ENCODE results near the gene CNTD1.
"Not testable (repeated sequence)": the region's sequence is repeated elsewhere in the genome, so short reads cannot be mapped to it uniquely, and the experiment has no call there.

Gene CNTD1

GRCh38 chr17:42850954-42851353, 52.3 kb downstream of the CNTD1 start, which contains the start of gene AOC3:
Gene AOC3 (plus strand): TSS chr17:42851199. CDS start chr17:42851344, 145 bp downstream.
- Histone ChIP-seq H3K9me3 (ENCODE audit: low read depth, low read length) (no peaks in the 10 kb centered on the region), H3K9ac (ENCODE audit: insufficient read length) (no peak within 1 kb of the TSS), H3K36me3 (ENCODE audit: insufficient read depth, low read length) (no peaks in the 10 kb centered on the region), H3K27ac (no peak within 1 kb of the TSS), H3K4me3 (no peak within 1 kb of the TSS)
- TF ChIP-seq POLR2AphosphoS5 (IDR thresholded peaks at IDR 0.05; ENCODE audit: borderline replicate concordance, low read depth, low read length) (no peak), FOXP2 (optimal IDR thresholded peaks at IDR 0.05; ENCODE audit: control extremely low read depth, extremely low read length, insufficient read depth) (no peak), EZH2 (IDR thresholded peaks at IDR 0.05) (no peak)
- no peak for DNase-seq (ENCODE audit: low read depth, low spot score)

GRCh38 chr17:42851371-42852240, 52.9 kb downstream of the CNTD1 start:
- H3K36me3 ChIP-seq (ENCODE audit: insufficient read depth, low read length); H3K9me3 ChIP-seq (ENCODE audit: low read depth, low read length); H3K4me3 ChIP-seq: not testable (repeated sequence)

GRCh38 chr17:42852351-42852750, 53.7 kb downstream of the CNTD1 start:
- Histone ChIP-seq H3K27ac (no peak overlapping the region), H3K4me3 (no peak overlapping the region), H3K9me3 (ENCODE audit: low read depth, low read length) (no peaks in the 10 kb centered on the region), H3K36me3 (ENCODE audit: insufficient read depth, low read length) (no peaks in the 10 kb centered on the region), H3K9ac (ENCODE audit: insufficient read length) (no peak overlapping the region)
- no peak for DNase-seq (ENCODE audit: low read depth, low spot score)
- TF ChIP-seq EZH2 (IDR thresholded peaks at IDR 0.05) (no peak), POLR2AphosphoS5 (IDR thresholded peaks at IDR 0.05; ENCODE audit: borderline replicate concordance, low read depth, low read length) (no peak), FOXP2 (optimal IDR thresholded peaks at IDR 0.05; ENCODE audit: control extremely low read depth, extremely low read length, insufficient read depth) (no peak)

More at GRCh38 chr17:42851371-42852240, 52.9 kb downstream of the CNTD1 start:
- not testable (repeated sequence) for DNase-seq (ENCODE audit: low read depth, low spot score); H3K9ac ChIP-seq (ENCODE audit: insufficient read length); H3K27ac ChIP-seq

GRCh38 chr17:42853004-42853403, 54.3 kb downstream of the CNTD1 start:
- H3K36me3 ChIP-seq (ENCODE audit: insufficient read depth, low read length): no peaks in the 10 kb centered on the region
- no peaks in the 10 kb centered on the region for H3K9me3 ChIP-seq (ENCODE audit: low read depth, low read length)
- DNase-seq (ENCODE audit: low read depth, low spot score): no peak
- H3K27ac ChIP-seq: no peak overlapping the region
- H3K4me3 ChIP-seq: no peak overlapping the region
- TF ChIP-seq FOXP2 (optimal IDR thresholded peaks at IDR 0.05; ENCODE audit: control extremely low read depth, extremely low read length, insufficient read depth): no peak
- no peak for TF ChIP-seq POLR2AphosphoS5 (IDR thresholded peaks at IDR 0.05; ENCODE audit: borderline replicate concordance, low read depth, low read length)
- TF ChIP-seq EZH2 (IDR thresholded peaks at IDR 0.05): no peak
- no peak overlapping the region for H3K9ac ChIP-seq (ENCODE audit: insufficient read length)

GRCh38 chr17:42853597-42853967, 54.9 kb downstream of the CNTD1 start:
- TF ChIP-seq EZH2 (IDR thresholded peaks at IDR 0.05) (no peak), POLR2AphosphoS5 (IDR thresholded peaks at IDR 0.05; ENCODE audit: borderline replicate concordance, low read depth, low read length) (no peak), FOXP2 (optimal IDR thresholded peaks at IDR 0.05; ENCODE audit: control extremely low read depth, extremely low read length, insufficient read depth) (no peak)
- H3K9ac ChIP-seq (ENCODE audit: insufficient read length): no peak overlapping the region
- no peaks in the 10 kb centered on the region for H3K36me3 ChIP-seq (ENCODE audit: insufficient read depth, low read length)
- no peak for DNase-seq (ENCODE audit: low read depth, low spot score)
- H3K4me3 ChIP-seq: no peak overlapping the region
- no peaks in the 10 kb centered on the region for H3K9me3 ChIP-seq (ENCODE audit: low read depth, low read length)
- no peak overlapping the region for H3K27ac ChIP-seq

GRCh38 chr17:42853968-42854790, 55.5 kb downstream of the CNTD1 start:
- Histone ChIP-seq H3K9me3 (ENCODE audit: low read depth, low read length) (no peaks in the 10 kb centered on the region), H3K9ac (ENCODE audit: insufficient read length) (no peak overlapping the region), H3K27ac (no peak overlapping the region), H3K36me3 (ENCODE audit: insufficient read depth, low read length) (no peaks in the 10 kb centered on the region), H3K4me3 (no peak overlapping the region)
- no peak for DNase-seq (ENCODE audit: low read depth, low spot score)
- TF ChIP-seq EZH2 (IDR thresholded peaks at IDR 0.05): no peak
- TF ChIP-seq POLR2AphosphoS5 (IDR thresholded peaks at IDR 0.05; ENCODE audit: borderline replicate concordance, low read depth, low read length): no peak
- TF ChIP-seq FOXP2 (optimal IDR thresholded peaks at IDR 0.05; ENCODE audit: control extremely low read depth, extremely low read length, insufficient read depth): no peak

GRCh38 chr17:42855048-42855596, 56.5 kb downstream of the CNTD1 start:
- Histone ChIP-seq H3K9me3 (ENCODE audit: low read depth, low read length) (no peaks in the 10 kb centered on the region), H3K36me3 (ENCODE audit: insufficient read depth, low read length) (no peaks in the 10 kb centered on the region), H3K9ac (ENCODE audit: insufficient read length) (no peak overlapping the region), H3K4me3 (no peak overlapping the region), H3K27ac (no peak overlapping the region)
- no peak for TF ChIP-seq FOXP2 (optimal IDR thresholded peaks at IDR 0.05; ENCODE audit: control extremely low read depth, extremely low read length, insufficient read depth)
- TF ChIP-seq EZH2 (IDR thresholded peaks at IDR 0.05): no peak
- no peak for TF ChIP-seq POLR2AphosphoS5 (IDR thresholded peaks at IDR 0.05; ENCODE audit: borderline replicate concordance, low read depth, low read length)
- DNase-seq (ENCODE audit: low read depth, low spot score): no peak

- H3K4me3 ChIP-seq; H3K9me3 ChIP-seq (ENCODE audit: low read depth, low read length); H3K36me3 ChIP-seq (ENCODE audit: insufficient read depth, low read length); H3K9ac ChIP-seq (ENCODE audit: insufficient read length); DNase-seq (ENCODE audit: low read depth, low spot score); H3K27ac ChIP-seq: not testable (repeated sequence)
Observed at GRCh38 chr17:42856093-42856492, 57.4 kb downstream of the CNTD1 start.

- H3K36me3 ChIP-seq (ENCODE audit: insufficient read depth, low read length); H3K4me3 ChIP-seq; H3K9me3 ChIP-seq (ENCODE audit: low read depth, low read length); H3K27ac ChIP-seq; DNase-seq (ENCODE audit: low read depth, low spot score); H3K9ac ChIP-seq (ENCODE audit: insufficient read length): not testable (repeated sequence)
Observed at GRCh38 chr17:42856516-42856915, 57.9 kb downstream of the CNTD1 start.
